ENCODE results near the gene C4B.

DNA sequence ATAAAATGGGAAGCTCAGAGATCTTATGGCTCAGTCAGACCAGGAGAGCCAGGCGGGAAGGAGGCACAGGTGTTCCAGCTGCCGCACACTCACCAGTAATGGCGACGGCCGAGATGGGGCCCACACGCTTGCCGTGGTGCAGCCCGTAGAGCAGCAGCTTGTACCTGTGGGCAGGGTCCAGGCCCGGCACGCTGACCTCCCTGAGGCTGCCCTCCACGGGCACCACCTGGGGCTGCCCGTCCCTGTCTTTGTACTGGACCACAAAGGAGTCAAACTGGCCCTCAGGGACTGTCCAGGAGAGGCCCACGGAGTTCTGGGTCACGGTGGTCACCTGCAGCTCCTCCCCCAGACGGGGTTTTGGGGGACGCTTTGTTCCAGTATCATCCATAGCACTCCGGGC is 54.9 kb downstream of the C4B start:
- no peak for TF ChIP-seq CTCF (IDR thresholded peaks at IDR 0.05)
- TF ChIP-seq POLR2AphosphoS5 (IDR thresholded peaks at IDR 0.05) = no peak

All from prostate gland (tissue), 2 donors.